GM19397 (cell line): ENCODE results near the gene CPNE4.
"Not testable (repeated sequence)": the region's sequence is repeated elsewhere in the genome, so short reads cannot be mapped to it uniquely, and the experiment has no call there.

Experiments used
- ATAC-seq: cut with Tn5 transposase; IDR thresholded peaks from one replicate; pipeline ENCODE4 v1.9.1; 2021; ENCODE audit warnings: mild to moderate bottlenecking, moderate library complexity; ENCODE audit not compliant: unreplicated experiment

Gene CPNE4

DNA sequence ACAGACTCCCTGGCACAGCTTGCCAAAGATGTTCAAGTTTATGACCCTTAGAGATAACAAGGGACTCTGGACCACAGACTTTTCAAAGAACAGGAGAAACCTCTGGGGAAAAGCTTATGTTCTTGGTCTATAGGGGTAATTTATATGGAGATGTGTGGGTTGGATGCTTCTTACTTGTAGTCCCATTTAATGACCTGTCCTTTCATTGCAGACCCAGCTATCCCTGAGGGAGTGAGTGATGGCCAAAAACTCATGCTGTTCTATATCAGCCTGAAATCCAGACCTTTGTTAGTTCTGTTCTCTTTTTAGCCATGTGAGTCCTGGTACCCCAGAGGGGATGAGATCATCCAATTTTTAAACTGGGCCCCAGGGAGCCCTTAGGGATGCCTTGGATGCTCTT, 488.4 kb downstream of the CPNE4 start:
- ATAC-seq = no peak

DNA sequence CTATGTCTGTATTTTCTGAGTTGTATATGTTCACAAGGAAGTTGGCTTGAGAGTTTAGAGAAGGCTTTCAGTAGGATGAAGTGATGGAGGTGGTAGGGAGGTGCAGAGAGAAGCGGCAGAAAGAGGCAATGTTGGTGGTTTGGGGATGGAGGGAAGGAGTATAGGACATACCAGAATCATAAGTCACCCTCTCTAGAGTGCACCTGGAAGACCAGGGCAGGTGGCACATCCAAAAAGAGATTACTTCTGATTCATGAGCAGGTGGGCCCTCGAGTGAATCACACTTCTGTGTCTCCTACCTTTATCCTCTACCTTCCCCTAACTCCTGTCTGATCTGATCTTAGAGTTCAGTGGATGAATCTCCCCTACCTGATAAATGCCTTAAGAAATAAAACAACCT, 490.3 kb downstream of the CPNE4 start:
- no peak for ATAC-seq

DNA sequence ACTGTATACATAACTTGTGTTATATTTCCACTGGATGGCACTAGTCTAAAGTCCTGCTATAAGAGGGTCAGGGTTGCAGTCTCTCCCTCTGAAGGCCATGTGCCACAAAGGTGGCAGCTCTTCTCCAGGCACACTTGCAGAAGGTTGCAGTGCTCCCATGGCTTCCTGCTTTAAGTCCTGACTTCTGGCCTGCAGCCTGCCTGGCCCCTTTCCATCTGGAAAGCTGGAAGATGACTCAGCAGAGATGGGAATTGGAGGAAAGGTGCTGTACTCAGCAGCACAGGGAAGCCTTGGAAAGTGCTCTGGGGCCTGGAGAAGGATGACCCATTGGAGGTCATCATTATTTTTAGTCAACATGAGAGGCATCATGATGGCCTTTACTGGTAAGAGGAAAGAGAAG, 491.1 kb downstream of the CPNE4 start:
- no peak for ATAC-seq

DNA sequence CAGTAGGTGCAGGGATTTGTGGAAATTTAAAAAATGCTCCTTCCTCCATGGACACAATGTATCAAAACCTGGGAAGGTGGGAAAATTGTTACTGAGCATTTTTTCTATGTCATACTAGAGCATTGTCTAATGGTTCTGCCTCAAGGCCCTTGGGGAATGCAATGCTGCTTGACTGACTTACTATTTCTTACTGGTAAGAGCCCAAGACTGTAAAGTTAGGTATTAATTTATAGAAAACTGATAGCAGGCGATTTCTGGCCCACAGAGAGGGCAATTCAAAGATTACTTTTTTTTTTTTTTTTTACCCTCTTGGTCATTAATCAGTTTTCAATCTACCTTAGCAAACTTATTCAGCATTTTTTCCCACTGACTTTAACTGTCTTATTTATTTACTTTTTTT, 493.5 kb downstream of the CPNE4 start:
- no peak for ATAC-seq

DNA sequence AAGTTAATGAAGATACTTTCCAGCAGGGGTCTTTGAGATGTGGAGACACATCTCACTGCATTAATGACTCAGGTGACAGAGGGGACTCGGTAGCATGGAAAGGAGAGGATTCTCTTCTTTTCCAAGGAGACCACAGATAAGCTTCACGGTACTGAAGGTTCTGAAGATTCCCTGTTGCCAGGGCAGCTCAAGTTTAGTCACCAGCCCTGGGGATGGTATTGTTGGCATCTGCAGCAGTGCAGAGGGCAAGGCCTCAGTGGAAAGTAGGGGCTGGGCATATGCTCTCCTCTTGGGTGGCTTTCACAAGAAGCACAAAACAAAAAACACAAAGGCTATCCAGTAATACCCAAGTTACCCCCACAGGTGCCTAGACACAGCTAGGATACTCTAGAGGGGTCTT, 494.0 kb downstream of the CPNE4 start:
- no peak for ATAC-seq

DNA sequence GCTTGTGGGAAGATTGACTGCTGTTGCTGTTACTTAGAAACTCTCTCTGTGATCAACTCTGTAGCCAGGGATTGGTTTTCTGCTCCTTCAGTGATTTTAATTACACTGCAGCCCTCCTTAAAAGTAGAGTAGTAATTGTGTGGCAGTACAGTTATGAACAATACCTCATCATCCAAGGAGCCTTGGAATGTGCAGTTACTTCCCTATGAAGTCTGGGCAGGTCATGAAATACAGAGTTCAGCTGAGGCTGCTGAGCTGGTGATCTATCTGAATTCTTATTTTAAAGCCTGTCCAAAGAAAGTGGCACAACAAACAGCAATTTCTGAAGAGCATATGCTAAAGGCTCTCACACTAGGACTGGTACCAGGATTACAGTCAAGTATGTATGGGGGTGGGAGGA, 494.7 kb downstream of the CPNE4 start:
- no peak for ATAC-seq

DNA sequence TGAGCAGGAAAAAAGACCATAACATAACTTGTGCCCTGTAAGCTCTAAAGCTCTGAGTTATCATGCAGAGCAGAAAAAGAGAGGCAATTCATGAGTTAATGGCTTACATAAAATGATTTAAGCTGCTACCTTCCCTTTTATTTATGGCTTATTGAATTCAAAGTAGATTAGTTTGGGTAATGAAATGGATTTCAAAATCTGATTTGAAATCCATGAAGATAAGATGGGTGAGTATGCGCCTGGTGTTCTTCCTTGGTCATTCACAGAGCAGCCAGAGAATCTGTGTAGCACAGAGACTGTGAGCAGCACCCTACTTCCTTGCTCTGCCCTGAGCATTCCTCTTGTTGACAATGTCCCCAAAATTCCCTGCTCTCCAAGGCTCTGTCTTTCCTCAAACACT, 495.8 kb downstream of the CPNE4 start:
- no peak for ATAC-seq

DNA sequence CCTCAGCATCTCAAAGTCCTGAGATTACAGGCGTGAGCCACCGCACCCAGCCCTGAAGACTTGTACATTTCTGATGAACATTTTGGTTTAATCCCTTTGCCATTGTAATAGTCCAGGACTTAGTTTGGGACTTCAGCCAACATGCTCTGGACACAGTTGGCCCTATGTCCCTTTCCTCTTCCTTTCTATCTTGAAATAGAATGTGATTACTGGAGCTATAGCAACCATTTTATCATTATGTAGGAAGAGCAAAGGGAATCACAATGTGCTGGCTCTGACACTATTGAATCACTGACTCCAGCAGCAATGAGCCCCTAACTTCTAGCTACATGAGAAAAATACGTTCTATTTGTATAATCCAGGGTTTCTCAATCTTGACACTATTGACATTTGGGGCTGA, 497.3 kb downstream of the CPNE4 start:
- no peak for ATAC-seq

DNA sequence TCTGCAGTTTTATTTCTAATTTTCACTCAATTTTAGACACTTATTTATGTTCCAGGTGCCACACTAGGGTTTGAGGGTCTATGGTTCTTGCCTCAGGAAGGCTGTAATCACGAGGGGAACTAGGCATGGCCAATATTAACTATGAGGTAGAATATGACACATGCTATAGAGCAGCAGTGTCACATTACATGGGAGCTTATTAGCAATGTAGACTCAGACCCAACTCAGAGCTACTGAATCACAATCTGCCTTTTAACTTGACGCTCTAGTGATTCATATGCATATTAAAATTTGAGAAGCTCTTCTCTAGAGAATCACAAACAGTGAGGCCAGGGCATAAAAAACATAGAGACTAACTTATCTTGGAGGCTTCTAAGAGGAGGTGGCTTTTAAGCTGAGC, 499.2 kb downstream of the CPNE4 start:
- ATAC-seq = no peak

DNA sequence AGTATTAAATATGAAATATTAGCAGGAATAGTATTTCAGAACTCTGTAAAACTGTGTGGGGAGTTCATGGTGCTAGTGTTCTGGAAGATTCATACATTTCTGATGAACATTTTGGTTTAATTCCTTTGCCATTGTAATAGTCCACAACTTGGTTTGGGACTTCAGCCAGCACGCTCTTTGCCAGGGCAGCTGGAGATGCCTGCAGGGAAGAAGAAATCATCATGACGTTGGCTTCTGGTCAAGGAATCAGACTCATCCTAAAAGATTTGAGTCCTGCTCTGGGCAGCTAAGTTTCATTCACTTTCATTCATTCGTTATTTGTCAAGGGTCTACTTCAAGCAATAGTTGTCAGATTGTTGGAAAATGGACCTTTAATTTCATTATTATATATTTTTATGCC, 499.7 kb downstream of the CPNE4 start:
- no peak for ATAC-seq

DNA sequence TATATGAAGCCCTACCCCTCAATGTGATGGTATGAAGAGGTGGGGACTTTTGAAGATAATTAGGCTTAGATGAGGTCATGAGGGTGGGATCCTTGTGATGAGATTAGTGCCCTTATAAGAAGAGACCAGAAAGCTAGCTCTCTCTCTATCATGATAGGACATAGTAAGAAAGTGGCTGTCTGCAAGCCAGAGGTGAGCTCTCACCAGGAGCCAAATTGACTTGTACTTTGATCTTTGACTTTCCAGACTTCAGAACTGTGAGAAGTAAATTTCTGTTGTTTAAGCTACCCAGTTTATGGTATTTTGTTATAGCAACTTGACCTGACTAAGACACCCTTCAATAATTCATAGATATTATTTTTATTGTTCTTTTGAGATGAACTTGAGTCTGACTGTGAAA, 502.2 kb downstream of the CPNE4 start:
- no peak for ATAC-seq

DNA sequence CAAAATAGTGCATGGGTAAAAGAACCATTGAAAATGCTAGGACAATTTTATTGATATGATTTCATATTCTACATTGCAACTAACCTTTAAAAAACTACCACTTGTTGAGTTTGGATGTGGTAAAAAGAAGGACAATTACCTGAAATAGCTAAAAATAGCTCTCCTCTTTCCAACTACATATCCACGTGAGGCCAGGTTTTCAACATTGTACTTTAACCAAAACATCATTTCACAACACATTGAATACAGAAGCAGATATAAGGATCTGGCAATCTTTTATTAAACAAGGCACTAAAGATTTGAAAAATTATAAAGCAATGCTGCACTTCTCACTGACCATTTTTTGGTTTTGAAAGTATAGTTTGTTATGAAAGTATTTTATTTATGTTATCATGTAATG, 504.0 kb downstream of the CPNE4 start:
- no peak for ATAC-seq

DNA sequence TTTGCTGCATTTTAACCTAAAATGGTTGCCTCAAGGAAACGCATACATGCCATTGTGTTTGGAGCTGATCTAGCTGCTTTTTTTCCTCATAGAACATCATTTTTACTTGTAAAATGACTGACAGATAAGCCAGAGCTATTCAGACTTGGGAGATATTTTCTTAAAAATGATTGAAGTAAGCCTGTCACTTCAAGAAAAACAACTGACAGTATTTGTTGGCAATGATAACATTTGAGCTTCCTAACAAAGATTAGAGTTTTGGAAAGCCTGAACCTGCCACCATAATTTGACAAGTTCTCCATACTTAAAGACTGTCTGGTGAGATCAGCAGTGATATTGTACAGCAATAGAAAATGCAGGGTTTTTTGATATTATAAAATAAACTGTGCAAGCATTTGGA, 504.4 kb downstream of the CPNE4 start:
- no peak for ATAC-seq

DNA sequence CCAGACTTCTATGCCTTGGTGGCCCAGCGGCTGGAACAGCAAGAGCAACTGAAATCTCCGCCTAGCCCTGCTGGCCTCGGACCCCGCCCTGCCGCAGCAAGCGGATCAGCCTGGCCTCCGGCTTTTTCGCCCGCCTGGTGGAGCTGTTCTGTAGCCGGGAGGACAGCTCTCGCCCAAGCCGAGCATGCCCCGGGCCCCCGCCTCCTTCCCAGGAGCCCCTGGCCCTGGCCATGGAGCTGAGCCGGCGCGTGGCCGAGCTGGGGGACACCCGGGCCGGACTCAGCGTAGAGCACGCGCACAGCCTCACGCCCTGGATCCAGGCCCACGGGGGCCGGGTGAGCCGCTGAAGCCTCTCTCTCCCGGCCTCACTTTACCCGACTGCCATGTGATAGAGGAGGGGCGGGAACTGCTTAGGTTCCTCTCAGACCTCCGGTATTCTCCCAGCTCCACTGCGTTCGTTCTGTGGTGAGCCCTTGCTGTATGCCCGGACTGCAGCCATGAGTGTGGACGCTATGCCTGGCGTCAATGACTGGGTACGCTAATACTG, 507.9 kb downstream of the CPNE4 start:
- no peak for ATAC-seq

DNA sequence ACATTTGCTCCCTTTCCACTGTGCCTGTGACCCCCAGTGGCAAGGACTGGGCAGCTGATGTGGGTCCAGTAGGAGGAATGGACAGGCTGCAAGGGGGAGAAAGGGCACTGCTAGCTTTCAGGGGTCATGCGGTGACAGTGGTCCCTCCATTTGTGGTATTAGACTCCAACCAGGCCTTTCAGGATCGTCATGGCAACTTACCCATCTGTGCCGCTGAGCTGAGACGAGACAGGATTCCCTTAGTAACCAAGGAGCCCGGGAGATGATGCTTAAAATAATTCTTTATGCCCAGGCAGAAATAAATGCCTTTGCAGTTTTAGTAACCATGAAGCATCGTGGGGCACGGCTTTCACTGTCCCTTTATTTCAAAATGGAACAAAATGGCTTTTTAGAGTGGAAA, 516.1 kb downstream of the CPNE4 start:
- ATAC-seq = no peak

DNA sequence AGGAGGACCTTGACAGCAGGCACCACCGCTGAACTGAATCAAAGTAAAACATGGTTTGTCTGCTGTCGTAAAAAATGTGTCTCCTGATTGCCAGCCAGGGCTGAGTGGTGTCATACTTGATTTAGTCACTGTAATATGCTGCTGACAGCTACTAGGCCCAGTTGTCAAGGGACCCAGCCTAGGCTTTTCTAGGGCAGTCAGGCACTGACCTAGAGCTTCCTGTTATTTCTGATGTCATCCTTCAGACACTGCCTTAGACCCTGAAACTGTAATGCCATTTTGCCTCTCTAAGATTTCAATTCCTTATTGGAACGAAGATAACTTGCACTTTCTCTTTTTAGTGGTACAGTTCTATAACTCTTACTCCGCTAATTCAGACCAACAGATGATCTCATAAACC, 529.4 kb downstream of the CPNE4 start:
- ATAC-seq = no peak

DNA sequence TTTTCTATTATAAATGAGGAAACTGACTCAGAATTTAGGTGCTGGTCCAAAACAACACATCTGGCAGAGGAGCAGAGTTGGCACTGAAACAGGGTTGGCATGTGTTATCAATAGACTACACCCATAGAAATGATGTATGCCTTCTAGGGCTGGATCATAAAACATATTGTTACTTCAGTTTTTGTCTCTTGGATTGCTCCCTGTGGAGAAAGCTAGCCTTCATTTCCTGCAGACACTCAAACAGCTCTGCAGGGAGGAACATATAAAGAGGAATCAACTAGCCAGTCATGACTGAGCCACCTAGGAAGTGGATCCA, 531.5 kb downstream of the CPNE4 start:
- ATAC-seq = no peak

DNA sequence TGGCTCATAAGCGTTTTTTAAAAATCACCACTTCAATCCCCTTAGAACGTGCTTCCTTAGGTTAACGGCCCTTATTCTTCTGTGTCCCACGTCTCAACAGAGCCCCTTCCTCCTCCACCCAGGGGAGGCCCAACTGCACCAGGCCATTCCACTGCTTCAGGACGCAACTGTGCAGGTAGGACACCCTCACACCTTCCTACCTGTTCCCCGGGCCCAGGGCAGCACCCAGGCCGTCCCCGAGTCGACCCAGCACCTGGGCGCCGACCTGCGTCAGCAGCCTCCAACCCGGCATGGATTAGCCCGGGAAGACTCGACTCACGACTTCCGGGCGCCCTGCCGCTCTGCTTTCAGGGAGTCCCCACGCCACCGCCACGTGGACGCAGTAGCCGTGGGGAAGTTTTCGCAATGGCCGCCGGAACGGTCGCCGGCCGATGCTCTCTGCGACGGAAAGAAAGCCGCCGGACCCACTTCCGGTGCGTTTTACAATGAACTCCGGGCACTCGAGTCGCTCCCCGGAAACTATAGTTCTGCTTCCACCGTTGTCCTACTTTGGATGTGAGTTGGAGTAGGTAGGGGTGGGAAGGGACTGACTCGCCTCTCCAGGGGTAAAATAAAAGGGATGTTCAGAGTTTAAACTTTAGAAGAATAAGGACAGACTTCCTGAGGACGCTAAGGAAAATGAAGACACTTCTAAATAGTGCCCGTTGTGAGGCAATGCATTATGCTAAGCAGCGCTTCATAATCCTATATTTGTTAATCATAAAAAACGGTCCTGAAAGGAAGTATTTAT, 532.1 kb downstream of the CPNE4 start, which contains the start of gene MRPL3:
Gene MRPL3 (minus strand): TSS at position 442 of the 790 bp plus-strand sequence. CDS start 150 bp downstream, at position 292.
- peak; percentile 96 for ATAC-seq

DNA sequence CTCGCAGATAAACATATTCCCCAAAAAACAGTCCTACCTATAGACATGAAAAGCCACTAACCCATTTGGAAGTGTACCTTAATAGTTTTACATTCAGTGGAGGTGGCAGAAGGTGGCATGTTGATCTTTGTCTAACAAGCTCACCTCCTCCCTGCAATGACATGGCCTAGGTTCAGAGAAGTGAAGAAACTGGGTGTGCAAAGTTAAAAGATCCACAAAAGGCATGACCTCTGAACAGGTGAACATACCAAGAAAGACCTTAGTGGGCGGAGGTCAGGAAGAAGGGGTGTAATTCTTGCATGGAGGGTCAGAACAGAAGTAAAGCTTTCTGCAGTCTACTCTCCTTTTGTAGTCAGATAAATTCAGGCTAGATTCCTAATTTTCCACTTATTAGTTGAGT, 532.9 kb downstream of the CPNE4 start:
- no peak for ATAC-seq

DNA sequence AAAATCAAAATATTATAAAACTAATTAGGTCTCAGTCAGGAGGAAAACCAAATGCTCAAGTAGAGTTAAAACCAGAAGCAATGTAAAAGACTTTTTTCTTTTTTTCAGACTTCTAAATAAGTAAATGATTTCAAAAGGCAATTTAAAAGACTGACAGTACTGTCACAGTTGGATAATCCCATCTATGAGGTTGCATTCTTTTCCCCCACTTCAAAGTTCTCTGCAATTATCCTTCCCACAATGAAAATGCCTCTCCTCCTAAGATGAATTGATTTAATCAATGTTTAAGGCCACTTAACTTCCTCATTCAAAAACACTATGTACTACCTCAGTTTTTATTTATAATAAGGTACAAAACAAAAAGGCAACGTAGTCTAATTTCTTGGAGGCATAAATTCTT, 540.1 kb downstream of the CPNE4 start:
- no peak for ATAC-seq

DNA sequence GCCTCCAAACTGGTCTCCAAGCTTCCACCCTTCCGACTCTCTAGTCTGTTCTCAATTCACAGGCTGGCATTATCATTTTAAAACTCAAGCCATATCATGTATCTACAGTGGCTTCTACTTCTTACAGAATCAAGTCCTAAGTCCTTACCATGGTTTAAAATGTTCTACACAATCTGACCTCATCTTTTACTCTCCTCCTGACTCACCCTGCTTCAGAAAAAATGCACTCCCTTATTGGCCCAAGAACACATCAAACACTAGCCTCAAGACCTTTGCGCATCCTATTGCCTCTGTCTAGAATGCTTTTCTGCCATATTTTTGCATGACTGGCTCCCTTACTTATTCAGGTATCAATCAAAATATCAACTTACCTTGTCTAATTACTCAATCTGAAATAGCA, 543.0 kb downstream of the CPNE4 start:
- no peak for ATAC-seq

DNA sequence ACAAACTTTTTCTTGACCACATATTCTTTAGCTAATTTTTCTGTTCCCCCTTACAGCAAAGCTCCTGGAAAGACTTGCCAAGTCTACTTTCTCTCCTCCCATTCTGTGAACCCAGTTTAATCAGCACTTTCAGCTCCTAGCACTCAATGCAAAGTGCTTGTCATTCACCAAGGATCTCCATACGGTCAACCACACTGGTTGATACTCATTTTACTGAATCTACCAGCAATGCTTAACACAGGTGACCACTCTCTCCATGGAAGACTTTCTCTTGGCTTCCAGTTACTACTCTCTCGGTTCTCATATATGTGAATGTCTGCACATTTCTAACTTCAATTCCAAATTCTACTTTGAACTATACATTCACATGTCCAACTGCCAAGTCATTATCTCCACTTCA, 543.7 kb downstream of the CPNE4 start:
- ATAC-seq = no peak

DNA sequence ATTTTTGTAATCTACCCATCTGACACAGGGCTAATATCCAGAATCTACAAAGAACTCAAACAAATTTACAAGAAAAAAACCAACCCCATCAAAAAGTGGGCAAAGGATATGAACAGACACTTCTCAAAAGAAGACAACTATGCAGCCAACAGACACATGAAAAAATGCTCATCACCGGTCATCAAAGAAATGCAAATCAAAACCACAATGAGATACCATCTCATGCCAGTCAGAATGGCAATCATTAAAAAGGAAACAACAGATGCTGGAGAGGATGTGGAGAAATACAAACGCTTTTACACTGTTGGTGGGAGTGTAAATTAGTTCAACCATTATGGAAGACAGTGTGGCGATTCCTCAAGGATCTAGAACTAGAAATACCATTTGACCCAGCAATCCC, 548.3 kb downstream of the CPNE4 start:
- not testable (repeated sequence) for ATAC-seq
